Measurements from ENCODE around the gene ARID3A.

DNA sequence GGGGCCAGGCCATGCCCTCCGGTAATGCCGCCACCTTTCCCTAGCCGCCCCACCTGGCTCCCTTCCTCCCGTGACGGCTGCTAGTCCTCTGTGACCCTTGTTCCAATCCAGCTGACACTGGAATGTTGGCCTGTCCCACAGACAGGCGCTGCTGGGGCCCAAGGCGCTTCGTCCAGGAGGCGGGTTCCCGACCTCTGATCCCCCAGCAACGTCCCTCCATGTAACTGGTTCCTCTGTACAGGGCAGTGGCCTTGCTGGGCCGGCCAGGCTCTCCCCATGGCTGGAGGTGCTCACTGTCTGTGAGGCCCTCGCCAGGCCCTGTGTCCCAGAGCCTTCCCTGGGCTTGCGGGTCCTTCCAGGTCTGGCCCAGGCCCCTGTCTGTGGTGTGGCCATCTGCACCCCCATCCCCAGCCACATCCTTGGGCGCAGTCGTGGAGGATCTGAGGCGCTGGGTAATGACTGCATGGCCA lies 67.6 kb downstream of the ARID3A start:
- TF ChIP-seq CTCF (IDR thresholded peaks at IDR 0.05 in 4 of 5, conservative IDR thresholded peaks at IDR 0.05 in 1 of 5) (no peak), POLR2A (IDR thresholded peaks at IDR 0.05) (no peak)

Measured in gastrocnemius medialis (tissue), 4 donors.